ENCODE results near the gene FARS2. TPM values are rescaled to one million over a fixed set of nuclear protein-coding genes. Genes with fewer than 3 reads are reported as not detected.

The FARS2 gene
- total and polyA plus RNA-seq, 2 of the 13 experiments (the other 11 are each of a cell fraction or from before 2014, with no cell fraction given) = 15.4 to 26.0 TPM

DNA sequence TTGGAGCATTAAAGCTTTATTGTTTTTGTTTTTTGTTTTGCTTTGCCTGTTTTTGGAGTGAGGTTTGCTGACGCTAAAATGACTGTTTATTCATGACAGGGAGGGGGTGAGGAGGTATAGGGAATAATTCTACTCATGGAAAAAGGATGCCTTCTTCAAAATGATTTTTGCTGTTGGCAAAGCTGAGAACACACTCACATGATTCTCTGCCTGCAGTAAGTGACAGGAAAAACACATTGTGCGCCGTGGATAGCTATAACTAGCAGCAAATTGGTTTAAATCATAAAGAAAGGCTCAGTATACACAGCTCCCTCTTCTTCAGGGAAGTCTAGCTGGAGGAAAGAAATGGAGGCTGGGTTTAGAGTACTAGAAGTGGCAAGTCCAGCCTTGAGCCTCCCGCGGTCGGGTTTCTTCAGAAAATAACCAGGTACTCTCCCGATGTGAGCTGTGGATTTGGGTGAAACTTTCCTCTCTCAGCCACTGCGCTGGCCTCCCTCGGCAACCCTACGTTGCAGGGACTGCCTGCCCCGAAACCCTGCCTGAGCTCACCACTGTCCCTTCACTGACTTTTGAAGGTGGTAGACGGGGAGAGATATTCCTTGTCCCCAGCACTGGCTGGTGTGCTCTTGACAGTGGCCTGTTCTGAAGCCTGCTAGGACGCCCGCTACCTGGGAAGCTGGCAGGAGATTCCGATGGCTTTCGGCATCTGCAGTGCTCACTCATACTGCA lies 467.2 kb downstream of the FARS2 start (continued):
- no peak for TF ChIP-seq ZNF562 (CRISPR knock-in tag; IDR thresholded peaks at IDR 0.05; ENCODE audit: borderline replicate concordance)
- TF ChIP-seq KDM5A (IDR thresholded peaks at IDR 0.05; ENCODE audit: borderline replicate concordance, low read length) = no peak
- no peak for TF ChIP-seq ZNF556 (CRISPR knock-in tag; IDR thresholded peaks at IDR 0.05; ENCODE audit: borderline replicate concordance)
- TF ChIP-seq, protein P1, sequence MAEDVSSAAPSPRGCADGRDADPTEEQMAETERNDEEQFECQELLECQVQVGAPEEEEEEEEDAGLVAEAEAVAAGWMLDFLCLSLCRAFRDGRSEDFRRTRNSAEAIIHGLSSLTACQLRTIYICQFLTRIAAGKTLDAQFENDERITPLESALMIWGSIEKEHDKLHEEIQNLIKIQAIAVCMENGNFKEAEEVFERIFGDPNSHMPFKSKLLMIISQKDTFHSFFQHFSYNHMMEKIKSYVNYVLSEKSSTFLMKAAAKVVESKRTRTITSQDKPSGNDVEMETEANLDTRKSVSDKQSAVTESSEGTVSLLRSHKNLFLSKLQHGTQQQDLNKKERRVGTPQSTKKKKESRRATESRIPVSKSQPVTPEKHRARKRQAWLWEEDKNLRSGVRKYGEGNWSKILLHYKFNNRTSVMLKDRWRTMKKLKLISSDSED (CRISPR knock-in tag; IDR thresholded peaks at IDR 0.05) = no peak
- TF ChIP-seq, protein P2, sequence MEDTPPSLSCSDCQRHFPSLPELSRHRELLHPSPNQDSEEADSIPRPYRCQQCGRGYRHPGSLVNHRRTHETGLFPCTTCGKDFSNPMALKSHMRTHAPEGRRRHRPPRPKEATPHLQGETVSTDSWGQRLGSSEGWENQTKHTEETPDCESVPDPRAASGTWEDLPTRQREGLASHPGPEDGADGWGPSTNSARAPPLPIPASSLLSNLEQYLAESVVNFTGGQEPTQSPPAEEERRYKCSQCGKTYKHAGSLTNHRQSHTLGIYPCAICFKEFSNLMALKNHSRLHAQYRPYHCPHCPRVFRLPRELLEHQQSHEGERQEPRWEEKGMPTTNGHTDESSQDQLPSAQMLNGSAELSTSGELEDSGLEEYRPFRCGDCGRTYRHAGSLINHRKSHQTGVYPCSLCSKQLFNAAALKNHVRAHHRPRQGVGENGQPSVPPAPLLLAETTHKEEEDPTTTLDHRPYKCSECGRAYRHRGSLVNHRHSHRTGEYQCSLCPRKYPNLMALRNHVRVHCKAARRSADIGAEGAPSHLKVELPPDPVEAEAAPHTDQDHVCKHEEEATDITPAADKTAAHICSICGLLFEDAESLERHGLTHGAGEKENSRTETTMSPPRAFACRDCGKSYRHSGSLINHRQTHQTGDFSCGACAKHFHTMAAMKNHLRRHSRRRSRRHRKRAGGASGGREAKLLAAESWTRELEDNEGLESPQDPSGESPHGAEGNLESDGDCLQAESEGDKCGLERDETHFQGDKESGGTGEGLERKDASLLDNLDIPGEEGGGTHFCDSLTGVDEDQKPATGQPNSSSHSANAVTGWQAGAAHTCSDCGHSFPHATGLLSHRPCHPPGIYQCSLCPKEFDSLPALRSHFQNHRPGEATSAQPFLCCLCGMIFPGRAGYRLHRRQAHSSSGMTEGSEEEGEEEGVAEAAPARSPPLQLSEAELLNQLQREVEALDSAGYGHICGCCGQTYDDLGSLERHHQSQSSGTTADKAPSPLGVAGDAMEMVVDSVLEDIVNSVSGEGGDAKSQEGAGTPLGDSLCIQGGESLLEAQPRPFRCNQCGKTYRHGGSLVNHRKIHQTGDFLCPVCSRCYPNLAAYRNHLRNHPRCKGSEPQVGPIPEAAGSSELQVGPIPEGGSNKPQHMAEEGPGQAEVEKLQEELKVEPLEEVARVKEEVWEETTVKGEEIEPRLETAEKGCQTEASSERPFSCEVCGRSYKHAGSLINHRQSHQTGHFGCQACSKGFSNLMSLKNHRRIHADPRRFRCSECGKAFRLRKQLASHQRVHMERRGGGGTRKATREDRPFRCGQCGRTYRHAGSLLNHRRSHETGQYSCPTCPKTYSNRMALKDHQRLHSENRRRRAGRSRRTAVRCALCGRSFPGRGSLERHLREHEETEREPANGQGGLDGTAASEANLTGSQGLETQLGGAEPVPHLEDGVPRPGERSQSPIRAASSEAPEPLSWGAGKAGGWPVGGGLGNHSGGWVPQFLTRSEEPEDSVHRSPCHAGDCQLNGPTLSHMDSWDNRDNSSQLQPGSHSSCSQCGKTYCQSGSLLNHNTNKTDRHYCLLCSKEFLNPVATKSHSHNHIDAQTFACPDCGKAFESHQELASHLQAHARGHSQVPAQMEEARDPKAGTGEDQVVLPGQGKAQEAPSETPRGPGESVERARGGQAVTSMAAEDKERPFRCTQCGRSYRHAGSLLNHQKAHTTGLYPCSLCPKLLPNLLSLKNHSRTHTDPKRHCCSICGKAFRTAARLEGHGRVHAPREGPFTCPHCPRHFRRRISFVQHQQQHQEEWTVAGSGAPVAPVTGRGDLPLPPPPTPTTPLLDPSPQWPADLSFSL (CRISPR knock-in tag; IDR thresholded peaks at IDR 0.05) = no peak
- TF ChIP-seq, protein P3, sequence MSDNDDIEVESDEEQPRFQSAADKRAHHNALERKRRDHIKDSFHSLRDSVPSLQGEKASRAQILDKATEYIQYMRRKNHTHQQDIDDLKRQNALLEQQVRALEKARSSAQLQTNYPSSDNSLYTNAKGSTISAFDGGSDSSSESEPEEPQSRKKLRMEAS (IDR thresholded peaks at IDR 0.05) = no peak

All from HepG2 (cell line).